H9 (cell line): ENCODE data around the gene SDK1. TPM values are rescaled to one million over a fixed set of nuclear protein-coding genes. Genes with fewer than 3 reads are reported as not detected.

Experiments used
- DNase-seq: peaks from one replicate; pipeline ENCODE4 v3.0.0-alpha.2; 2017
- H2AFZ ChIP-seq: one replicate; pipeline ENCODE4 v1.6.1; 2013; ENCODE audit warnings: mild to moderate bottlenecking, low read length, control low read depth, moderate library complexity
- H2AK5ac ChIP-seq: 2 replicates; pipeline ENCODE4 v1.6.1; 2013; ENCODE audit warnings: low read length, control low read depth, mixed read lengths; ENCODE audit not compliant: insufficient read length
- H2BK120ac ChIP-seq: one replicate; pipeline ENCODE4 v1.6.1; 2013; ENCODE audit warnings: low read depth, mild to moderate bottlenecking, low read length, control low read depth, inconsistent platforms; ENCODE audit not compliant: poor library complexity, severe bottlenecking
- H2BK12ac ChIP-seq: 2 replicates; pipeline ENCODE4 v1.6.1; 2013; ENCODE audit warnings: low read length, control low read depth, mixed read lengths, low read depth; ENCODE audit not compliant: insufficient read length
- H2BK15ac ChIP-seq: 2 replicates; pipeline ENCODE4 v1.6.1; 2013; ENCODE audit warnings: low read depth, low read length, control low read depth
- H2BK20ac ChIP-seq: one replicate; pipeline ENCODE4 v1.6.1; 2013; ENCODE audit warnings: low read depth, mild to moderate bottlenecking, low read length, control low read depth, inconsistent platforms; ENCODE audit not compliant: poor library complexity, severe bottlenecking
- H2BK5ac ChIP-seq: 2 replicates; pipeline ENCODE4 v1.6.1; 2013; ENCODE audit warnings: low read length, control low read depth, mixed read lengths; ENCODE audit not compliant: insufficient read length
- H3K14ac ChIP-seq: 2 replicates; pipeline ENCODE4 v1.6.1; 2013; ENCODE audit warnings: low read length, control low read depth; ENCODE audit not compliant: insufficient read depth
- H3K18ac ChIP-seq: 2 replicates; pipeline ENCODE4 v1.6.1; 2013; ENCODE audit warnings: low read depth, mild to moderate bottlenecking, mixed read lengths, low read length, control low read depth; ENCODE audit not compliant: insufficient read length
- H3K23ac ChIP-seq: 2 replicates; pipeline ENCODE4 v1.6.1; 2013; ENCODE audit warnings: low read length, control low read depth, mixed read lengths, low read depth; ENCODE audit not compliant: insufficient read length
- H3K23me2 ChIP-seq: 2 replicates; pipeline ENCODE4 v1.6.1; 2013; ENCODE audit warnings: low read depth, mild to moderate bottlenecking, mixed read lengths, low read length, control low read depth; ENCODE audit not compliant: insufficient read length, poor library complexity, severe bottlenecking
- H3K27ac ChIP-seq: 2 replicates; pipeline ENCODE4 v1.5.1; 2013; ENCODE audit warnings: low read length, control low read depth, mixed read lengths, low read depth; ENCODE audit not compliant: insufficient read length
- H3K27me3 ChIP-seq: 2 replicates; pipeline ENCODE4 v1.6.1; 2013; ENCODE audit warnings: low read length, control low read depth, inconsistent platforms; ENCODE audit not compliant: insufficient read depth
- H3K4ac ChIP-seq: 2 replicates; pipeline ENCODE4 v1.6.1; 2013; ENCODE audit warnings: low read depth, mild to moderate bottlenecking, control low read depth, inconsistent platforms, low read length, moderate library complexity
- H3K4me1 ChIP-seq: 2 replicates; pipeline ENCODE4 v1.6.1; 2013; ENCODE audit warnings: low read length, control low read depth, inconsistent platforms; ENCODE audit not compliant: insufficient read depth
- H3K4me2 ChIP-seq: 2 replicates; pipeline ENCODE4 v1.6.1; 2013; ENCODE audit warnings: low read length, control low read depth, mixed read lengths; ENCODE audit not compliant: insufficient read length, insufficient read depth
- H3K56ac ChIP-seq: 2 replicates; pipeline ENCODE4 v1.6.1; 2013; ENCODE audit warnings: low read depth, mild to moderate bottlenecking, mixed read lengths, low read length, control low read depth; ENCODE audit not compliant: insufficient read length
- H3K79me1 ChIP-seq: 2 replicates; pipeline ENCODE4 v1.6.1; 2013; ENCODE audit warnings: low read depth, mild to moderate bottlenecking, moderate library complexity, low read length, control low read depth, inconsistent platforms; ENCODE audit not compliant: insufficient read depth, poor library complexity, severe bottlenecking
- H3K79me2 ChIP-seq: 2 replicates; pipeline ENCODE4 v1.6.1; 2013; ENCODE audit warnings: low read length, control low read depth, inconsistent platforms; ENCODE audit not compliant: insufficient read depth
- H3K9ac ChIP-seq: 2 replicates; pipeline ENCODE4 v1.6.1; 2013; ENCODE audit warnings: low read length, control low read depth, mixed read lengths; ENCODE audit not compliant: insufficient read length; ENCODE audit errors: extremely low read depth
- H3K9me3 ChIP-seq: one replicate; pipeline ENCODE4 v1.6.1; 2013; ENCODE audit warnings: low read depth, low read length, inconsistent platforms; ENCODE audit not compliant: control insufficient read depth
- H3T11ph ChIP-seq: one replicate; pipeline ENCODE4 v1.6.1; 2013; ENCODE audit warnings: mild to moderate bottlenecking, low read length, control low read depth, inconsistent platforms
- H4K20me1 ChIP-seq: one replicate; pipeline ENCODE4 v1.6.1; 2013; ENCODE audit not compliant: control insufficient read depth, insufficient read length, insufficient read depth
- H4K5ac ChIP-seq: 2 replicates; pipeline ENCODE4 v1.6.1; 2013; ENCODE audit warnings: low read depth, mild to moderate bottlenecking, mixed read lengths, low read length, control low read depth; ENCODE audit not compliant: insufficient read length
- H4K8ac ChIP-seq: replicated peaks from 2 replicates; pipeline ENCODE4 v1.6.1; 2013; ENCODE audit warnings: low read length, control low read depth, mixed read lengths, low read depth; ENCODE audit not compliant: insufficient read length
- H4K91ac ChIP-seq: 2 replicates; pipeline ENCODE4 v1.6.1; 2013; ENCODE audit warnings: low read depth, mild to moderate bottlenecking, moderate library complexity, mixed read lengths, low read length, control low read depth; ENCODE audit not compliant: insufficient read length
- H3K27ac Mint-ChIP-seq, 3 experiments: 2 replicates in 2 of 3; 3 replicates in 1 of 3; pipeline ENCODE4 v1.8.0; 2020 to 2021; ENCODE audit warnings: mixed read lengths in 3 of 3, mild to moderate bottlenecking in 1 of 3, moderate library complexity in 1 of 3
- H3K27me3 Mint-ChIP-seq: 2 replicates; pipeline ENCODE4 v1.8.0; 2021; ENCODE audit warnings: low read depth, mild to moderate bottlenecking, moderate library complexity, mixed read lengths
- H3K36me3 Mint-ChIP-seq, 3 experiments: 2 replicates in 2 of 3; 3 replicates in 1 of 3; pipeline ENCODE4 v1.8.0; 2020 to 2021; ENCODE audit warnings: low read depth in 3 of 3, mixed read lengths in 3 of 3; ENCODE audit not compliant: insufficient read depth in 1 of 3
- H3K4me1 Mint-ChIP-seq, 2 experiments: 2 replicates each; pipeline ENCODE4 v1.8.0; 2020; ENCODE audit warnings: mixed read lengths in 2 of 2
- H3K4me3 Mint-ChIP-seq, 2 experiments: 2 replicates in 1 of 2; 3 replicates in 1 of 2; pipeline ENCODE4 v1.8.0; 2020 to 2021; ENCODE audit warnings: mild to moderate bottlenecking in 2 of 2, mixed read lengths in 2 of 2, moderate library complexity in 1 of 2
- H3K9me3 Mint-ChIP-seq, 2 experiments: 2 replicates in 1 of 2; 3 replicates in 1 of 2; pipeline ENCODE4 v1.8.0; 2020; ENCODE audit warnings: mild to moderate bottlenecking in 2 of 2, mixed read lengths in 2 of 2, moderate library complexity in 1 of 2
- WGBS: extraction: QIAGEN DNeasy Blood & Tissue Kit; methylation state at CpG from one replicate; pipeline ENCODE4 v1.1.7; 2013; ENCODE audit warnings: missing lambda C conversion rate, low lambda C conversion rate, mixed read lengths; ENCODE audit not compliant: insufficient read length; ENCODE audit errors: extremely low coverage; 5-methylcytosine and 5-hydroxymethylcytosine counted together
- total RNA-seq: library from RNA; stranded (reverse); gene quantifications from 2 replicates; pipeline ENCODE4 v1.2.1, GENCODE V29; 2021
- TF ChIP-seq, protein P1 (sequence below): fragments of 200-600 bp; sonication (generic); conservative IDR thresholded peaks from 3 replicates; pipeline ENCODE4 v1.8.0; 2021; ENCODE audit warnings: antibody characterized with exemption, mild to moderate bottlenecking

The SDK1 gene
- total RNA-seq, 1 experiment from 2014 or later, result 8.7 TPM

DNA sequence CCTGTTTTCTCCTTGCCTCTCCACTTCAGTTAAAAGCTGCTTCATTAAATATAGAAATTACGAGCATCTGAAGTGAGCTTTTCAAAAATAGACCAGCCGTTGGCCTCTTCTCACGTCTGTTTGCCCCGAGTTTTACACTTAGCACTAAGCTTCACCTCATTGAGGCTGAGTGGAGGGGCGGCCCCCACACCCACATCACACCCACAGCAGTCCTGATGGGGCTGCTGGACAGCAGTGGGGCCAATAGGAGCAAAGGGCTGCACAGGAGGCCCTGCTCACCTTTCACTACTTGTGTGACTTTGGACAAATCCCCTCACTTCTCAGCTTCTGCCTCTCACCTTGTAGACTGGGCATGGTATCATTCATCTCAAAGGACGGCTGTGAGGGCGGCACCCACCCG, 677.8 kb downstream of the SDK1 start:
- no peak overlapping the region for H4K5ac ChIP-seq
- H3K79me1 ChIP-seq, result no peaks in the 10 kb centered on the region
- DNase-seq, result no peak
- H3K27me3 ChIP-seq, result no peaks in the 10 kb centered on the region
- H2BK120ac ChIP-seq, result no peak overlapping the region
- H3K23ac ChIP-seq, result no peak overlapping the region
- no peak overlapping the region for H3K27ac Mint-ChIP-seq
- H3K56ac ChIP-seq, result no peak overlapping the region
- WGBS, result no CpG with 5 or more reads among the region's 8 CpGs
- no peaks in the 10 kb centered on the region for H3K23me2 ChIP-seq
- peaks cover 2 to 14% of the 10 kb centered on the region in 2 experiments; a peak in 3 of 5 replicates for H3K9me3 Mint-ChIP-seq
- H3K4me1 ChIP-seq, result peaks cover 3% of the 10 kb centered on the region; the same call in 1 of the 2 replicates
- H3K14ac ChIP-seq, result no peak overlapping the region
- H4K91ac ChIP-seq, result no peak overlapping the region
- H3T11ph ChIP-seq, result no peak overlapping the region
- no peak overlapping the region for H3K9ac ChIP-seq
- H3K18ac ChIP-seq, result no peak overlapping the region
- TF ChIP-seq, protein P1, sequence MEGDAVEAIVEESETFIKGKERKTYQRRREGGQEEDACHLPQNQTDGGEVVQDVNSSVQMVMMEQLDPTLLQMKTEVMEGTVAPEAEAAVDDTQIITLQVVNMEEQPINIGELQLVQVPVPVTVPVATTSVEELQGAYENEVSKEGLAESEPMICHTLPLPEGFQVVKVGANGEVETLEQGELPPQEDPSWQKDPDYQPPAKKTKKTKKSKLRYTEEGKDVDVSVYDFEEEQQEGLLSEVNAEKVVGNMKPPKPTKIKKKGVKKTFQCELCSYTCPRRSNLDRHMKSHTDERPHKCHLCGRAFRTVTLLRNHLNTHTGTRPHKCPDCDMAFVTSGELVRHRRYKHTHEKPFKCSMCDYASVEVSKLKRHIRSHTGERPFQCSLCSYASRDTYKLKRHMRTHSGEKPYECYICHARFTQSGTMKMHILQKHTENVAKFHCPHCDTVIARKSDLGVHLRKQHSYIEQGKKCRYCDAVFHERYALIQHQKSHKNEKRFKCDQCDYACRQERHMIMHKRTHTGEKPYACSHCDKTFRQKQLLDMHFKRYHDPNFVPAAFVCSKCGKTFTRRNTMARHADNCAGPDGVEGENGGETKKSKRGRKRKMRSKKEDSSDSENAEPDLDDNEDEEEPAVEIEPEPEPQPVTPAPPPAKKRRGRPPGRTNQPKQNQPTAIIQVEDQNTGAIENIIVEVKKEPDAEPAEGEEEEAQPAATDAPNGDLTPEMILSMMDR, result no peak
- no peak overlapping the region for H3K4me2 ChIP-seq
- H3K4me3 Mint-ChIP-seq, result no peak overlapping the region
- no peak overlapping the region for H4K8ac ChIP-seq
- H3K27ac ChIP-seq, result no peak overlapping the region
- no peaks in the 10 kb centered on the region for H4K20me1 ChIP-seq
- no peaks in the 10 kb centered on the region for H3K79me2 ChIP-seq
- no peak overlapping the region for H2BK12ac ChIP-seq
- no peak overlapping the region for H3K4ac ChIP-seq
- H3K27me3 Mint-ChIP-seq, result no peaks in the 10 kb centered on the region
- no peak overlapping the region for H2AK5ac ChIP-seq
- H2BK15ac ChIP-seq, result no peak overlapping the region
- peaks cover 7 to 14% (median 13%) of the 10 kb centered on the region in 3 experiments for H3K36me3 Mint-ChIP-seq
- no peak overlapping the region for H2AFZ ChIP-seq
- no peak overlapping the region for H2BK5ac ChIP-seq
- H2BK20ac ChIP-seq, result no peak overlapping the region
- peaks cover 15 to 18% of the 10 kb centered on the region in 2 experiments for H3K4me1 Mint-ChIP-seq
- H3K9me3 ChIP-seq, result no peaks in the 10 kb centered on the region
